ENCODE measurements around the gene HK2.
A peak's percentile ranks its signal among the peaks of the same experiment; 100 is the strongest.
"Not testable (repeated sequence)": the region's sequence is repeated elsewhere in the genome, so short reads cannot be mapped to it uniquely, and the experiment has no call there.

Gene HK2

DNA sequence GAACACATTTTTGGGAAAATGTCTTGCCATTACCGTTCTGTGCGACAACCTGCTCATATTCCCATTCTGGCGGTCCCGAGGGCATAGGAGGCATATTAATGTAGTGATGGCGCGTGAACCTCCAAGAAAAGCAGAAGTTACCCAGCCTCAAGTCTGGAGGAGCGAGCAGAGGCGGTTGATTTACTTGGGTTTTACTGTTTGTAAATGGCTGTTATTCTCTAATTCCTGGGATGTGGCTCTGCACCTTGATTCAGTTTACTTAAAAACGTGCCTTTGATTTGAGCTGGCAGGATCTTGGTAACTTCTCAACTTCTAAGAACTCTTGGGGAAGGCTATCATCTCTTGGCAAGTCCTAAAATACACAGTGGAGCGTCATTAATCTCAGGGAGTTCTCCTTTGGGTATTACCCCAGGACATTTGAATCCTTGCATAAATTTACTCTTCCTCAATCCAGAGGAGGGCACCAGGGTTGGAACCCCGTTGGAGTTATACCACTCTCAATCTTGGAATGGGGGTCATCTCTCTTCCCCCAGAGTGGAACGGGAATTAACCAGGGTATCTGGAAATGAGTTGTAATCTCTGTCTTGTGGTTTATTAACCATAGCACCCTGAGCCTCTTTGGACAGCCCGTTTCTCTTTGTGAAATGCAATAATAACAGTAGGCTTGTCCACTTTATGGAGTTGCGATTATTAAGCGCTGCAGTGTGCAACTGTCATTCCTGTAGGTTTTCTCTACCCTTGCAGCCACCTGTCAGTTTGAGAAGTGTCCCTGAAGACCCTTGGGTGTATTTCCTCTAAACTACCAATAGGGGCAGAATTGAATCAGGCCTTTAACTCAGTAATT lies 2.1 kb downstream of the HK2 start:
- DNase-seq, result peak; percentile 64

DNA sequence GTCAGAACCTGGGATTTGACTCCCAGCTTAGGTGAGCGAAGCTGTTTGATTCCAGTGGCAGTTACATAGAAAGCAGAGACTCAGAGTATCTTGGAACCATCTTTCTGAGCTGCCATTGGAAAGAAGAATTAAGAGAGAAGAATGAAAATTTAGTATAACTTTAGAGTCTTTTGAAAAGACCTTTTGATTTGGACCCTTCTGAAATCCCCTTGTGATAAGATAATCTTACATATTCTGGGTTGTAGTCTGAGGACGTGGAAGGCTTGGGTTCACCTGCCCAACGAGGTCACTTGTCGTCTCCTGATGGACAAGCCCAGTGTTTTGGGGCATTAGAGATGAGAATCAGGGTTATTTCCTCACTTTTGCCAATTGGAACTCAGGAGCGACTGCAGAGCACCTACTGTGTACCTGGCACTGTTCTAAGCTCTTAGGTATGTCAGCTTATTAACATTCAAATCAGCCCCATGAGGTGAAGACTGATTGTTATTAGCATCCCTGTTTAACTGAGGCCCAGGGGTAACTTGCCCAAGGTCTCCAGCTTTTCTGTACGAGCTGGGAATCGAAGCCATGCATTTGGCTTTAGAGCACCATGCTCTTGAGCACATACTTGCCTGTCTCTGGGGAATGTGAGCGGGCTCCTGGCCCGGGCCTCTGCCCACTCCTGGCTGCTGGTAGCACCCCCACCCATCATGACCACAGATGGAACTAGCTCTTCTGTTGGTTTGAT lies 2.9 kb downstream of the HK2 start:
- DNase-seq, result no peak

DNA sequence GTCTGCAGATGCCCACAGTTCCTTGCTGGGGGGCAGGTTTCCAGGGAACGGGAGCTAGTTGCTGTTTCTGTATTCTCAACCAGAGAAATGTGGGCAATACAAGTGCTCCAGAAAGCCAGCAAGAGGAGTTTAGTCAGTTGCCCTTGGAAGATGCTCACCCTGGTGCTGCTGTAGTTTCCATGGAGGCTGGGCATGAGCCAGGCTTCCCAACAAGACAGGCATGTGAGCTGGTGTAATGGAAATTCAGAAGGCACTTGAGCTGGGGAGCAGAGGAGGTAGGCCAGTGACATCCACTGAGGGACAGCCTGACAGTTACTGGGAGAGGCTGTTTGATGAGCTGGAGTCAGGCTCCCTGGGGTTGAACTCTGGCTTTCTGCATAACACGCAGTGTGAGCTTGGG lies 7.7 kb downstream of the HK2 start:
- DNase-seq, result no peak

GRCh38 chr2:74843433-74843832 lies 9.5 kb downstream of the HK2 start:
- no peak for DNase-seq

DNA sequence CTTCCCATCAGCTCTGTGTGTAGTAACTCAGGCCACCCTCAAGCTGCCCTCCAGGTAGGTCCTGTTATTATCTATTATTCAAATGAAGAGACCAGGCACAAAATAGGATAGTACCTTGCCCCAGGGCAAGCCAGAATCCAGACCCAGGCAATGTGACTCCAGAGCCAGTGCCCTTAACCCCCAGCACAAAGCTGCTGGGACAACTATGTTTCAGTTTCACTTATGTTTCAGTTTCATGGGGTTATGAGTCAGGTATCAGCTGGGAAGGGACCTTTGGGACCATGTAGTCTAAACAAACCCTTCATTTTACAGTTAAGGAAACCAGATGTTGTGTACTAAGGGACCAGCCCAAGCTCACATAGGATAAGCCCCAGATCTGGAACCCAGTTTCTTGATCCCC lies 10.0 kb downstream of the HK2 start:
- DNase-seq, result peak; percentile 73

DNA sequence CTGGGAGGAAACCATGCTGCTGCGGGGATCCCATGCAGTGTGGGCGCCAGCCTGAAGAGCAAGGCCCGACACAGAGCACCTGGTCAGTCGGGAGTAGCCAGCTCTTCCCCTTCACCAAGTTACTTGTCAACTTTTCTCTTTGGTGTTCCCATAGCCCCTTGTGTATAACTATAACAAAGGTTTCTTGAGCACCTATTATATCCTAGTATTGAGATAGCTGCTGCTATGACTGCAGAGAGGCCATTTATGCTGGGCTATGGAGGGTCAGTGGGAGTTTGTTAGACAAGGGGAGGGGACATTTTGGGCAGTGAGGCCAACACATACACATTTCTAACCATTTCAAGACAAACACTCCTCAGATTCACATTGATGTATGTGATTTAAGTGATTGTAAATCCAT lies 10.8 kb downstream of the HK2 start:
- no peak for DNase-seq

- peak; percentile 42 for DNase-seq
These were observed 11.4 kb downstream of the HK2 start for GRCh38 chr2:74845217-74845751.

GRCh38 chr2:74845991-74846390 lies 12.1 kb downstream of the HK2 start:
- DNase-seq, result no peak

DNA sequence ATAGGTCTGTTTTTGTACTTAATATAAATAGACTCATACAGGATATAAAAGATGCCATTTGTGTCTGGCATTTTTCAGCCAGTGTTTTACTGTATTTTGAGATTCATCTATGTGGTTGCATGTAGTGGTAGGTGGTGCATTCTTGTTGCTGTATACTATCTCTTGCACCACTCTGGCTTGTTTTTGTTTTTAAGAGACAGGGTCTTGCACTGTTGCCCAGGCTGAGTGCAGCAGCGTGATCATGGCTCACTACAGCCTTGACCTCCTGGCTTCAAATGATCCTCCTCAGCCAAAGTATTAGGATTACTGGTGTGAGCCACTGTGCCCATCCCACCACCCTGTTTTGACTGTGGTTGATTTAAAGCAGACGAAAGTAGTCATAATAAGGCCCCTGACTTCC lies 12.6 kb downstream of the HK2 start:
- DNase-seq, result no peak

DNA sequence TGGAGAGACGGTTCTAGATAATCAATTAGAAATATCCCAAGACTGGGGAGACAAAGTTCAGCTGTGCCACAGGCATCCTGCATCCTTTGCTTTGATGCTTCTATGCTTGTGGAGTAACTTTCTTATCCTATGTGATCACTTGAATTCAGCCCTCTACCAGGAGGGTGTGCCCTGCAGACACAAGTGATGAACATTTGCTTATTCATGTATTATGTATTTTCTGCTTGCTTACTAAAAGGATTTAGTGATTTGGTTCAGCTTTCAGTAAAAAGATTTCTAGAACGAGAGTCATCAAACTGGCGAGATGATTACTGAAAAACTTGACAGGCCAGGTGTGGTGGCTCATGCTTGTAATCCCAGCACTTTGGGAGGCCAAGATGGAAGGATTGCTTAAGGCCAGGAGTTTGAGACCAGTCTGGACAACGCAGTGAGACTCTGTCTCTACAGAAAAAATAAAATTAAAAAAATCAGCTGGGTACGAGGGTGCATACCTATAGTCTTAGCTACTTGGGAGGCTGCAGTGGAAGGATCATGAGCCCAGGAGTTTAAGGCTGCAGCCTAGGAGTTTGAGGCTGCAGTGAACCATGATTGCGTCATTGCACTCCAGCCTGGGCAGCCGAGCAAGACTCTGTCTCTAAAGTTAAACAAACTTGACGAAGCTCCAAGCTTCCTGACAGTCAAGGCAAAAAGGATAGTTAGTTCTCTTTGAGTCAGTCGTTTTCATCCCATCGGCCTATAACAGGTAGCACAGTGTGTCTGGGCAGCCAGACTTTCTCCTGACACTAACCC lies 13.3 kb downstream of the HK2 start:
- DNase-seq, result no peak

DNA sequence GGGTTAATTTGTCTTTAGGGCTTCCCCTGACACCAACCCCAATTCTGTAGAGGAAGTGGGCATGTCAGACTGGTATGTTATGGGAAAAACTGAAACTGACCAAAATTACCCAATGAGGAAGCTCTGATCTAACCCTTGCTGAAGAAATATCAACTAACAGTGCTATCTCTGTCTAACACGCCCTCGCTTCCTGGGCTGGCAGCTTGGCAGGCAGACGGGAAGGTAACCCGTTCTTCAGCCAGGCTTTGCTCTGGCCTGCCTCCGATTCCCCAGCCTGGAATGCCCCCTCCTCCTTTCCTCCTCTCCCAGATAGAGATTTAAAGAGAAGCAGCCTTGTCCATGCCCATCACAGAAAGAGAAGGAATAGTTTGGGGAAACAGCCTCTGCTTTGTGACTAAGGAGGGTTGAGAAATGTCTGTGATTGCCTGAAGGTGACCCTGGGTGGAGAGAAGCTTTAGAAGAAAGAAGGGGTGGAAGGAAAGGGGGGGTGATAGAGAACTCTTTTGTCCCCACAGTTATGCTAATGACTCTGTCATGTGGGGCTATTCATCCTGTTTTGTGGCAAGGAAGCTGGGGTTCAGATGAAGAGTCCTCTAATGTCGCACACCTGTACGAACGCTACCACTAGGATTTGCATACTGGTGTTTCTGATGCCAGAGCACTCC lies 15.4 kb downstream of the HK2 start:
- peak; percentile 67 for DNase-seq

DNA sequence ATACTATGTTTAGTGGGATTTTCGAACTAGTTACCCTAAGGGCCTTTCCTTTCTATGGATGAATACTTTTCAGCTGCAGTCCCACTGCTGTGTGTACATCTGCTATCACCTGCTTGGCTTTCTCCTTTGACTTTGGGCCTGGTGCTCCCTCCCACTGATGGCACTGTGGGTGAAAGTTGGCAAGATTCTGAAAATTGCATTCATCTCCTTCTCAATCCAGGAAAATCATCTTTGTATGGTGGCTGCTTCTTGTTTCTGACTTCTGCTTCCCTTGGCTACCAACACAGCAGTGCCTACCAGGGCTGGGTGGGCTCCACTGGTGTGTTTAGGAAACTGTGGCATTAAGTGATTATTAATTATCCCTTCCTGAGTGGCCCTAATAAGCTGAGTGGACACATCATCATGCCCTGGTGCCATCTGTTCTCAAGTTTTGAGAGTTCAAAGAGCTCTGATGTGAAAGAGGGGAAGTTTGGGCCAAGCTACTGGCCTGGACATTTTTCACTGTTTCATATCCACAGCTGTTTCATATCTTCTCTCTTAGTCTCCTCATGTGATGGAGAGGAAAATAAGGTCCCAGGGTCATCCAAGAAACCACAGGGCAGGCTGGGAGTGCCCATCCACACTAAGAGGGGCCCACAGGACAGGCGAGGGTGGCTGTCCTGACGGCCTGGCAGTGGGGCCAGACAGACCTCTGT lies 16.7 kb downstream of the HK2 start:
- no peak for DNase-seq

- DNase-seq, result no peak
These were observed 17.3 kb downstream of the HK2 start for GRCh38 chr2:74851191-74851566.

DNA sequence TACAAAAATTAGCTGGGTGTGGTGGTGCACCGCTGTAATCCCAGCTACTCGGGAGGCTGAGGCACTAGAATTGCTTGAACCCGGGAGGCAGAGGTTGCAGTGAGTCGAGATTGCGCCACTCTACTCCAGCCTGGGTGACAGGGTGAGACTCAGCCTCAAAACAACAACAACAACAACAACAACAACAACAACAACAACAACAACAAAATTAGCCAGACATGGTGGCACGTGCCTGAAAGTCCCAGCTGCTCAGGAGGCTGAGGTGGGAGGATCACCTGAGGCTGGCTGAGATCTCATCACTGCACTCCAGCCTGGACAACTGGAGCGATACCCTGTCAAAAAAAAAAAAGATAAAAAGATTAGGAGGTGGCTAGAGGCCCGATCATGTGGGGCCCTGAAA lies 19.4 kb downstream of the HK2 start:
- DNase-seq, result not testable (repeated sequence)

DNA sequence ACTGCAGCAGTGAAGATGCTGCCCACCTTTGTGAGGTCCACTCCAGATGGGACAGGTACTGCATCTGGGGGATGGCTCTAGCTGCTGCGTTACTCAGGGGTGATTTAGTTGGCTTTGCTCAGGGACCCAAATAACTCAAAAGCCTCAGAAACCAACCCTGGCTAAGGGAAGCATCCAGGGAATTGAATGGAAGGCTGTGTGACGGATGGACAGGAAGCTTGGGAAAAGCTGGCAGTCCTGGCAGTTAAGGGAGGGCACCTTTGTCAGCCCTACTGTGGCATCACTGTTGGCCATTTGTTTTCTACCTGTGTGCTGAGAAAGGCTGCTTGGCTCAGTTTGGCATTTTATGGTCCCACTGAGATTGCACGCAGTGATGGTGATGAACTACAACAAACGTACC lies 20.5 kb downstream of the HK2 start:
- DNase-seq, result no peak

- not testable (repeated sequence) for DNase-seq
These were observed 21.3 kb downstream of the HK2 start for GRCh38 chr2:74855114-74855707.

DNA sequence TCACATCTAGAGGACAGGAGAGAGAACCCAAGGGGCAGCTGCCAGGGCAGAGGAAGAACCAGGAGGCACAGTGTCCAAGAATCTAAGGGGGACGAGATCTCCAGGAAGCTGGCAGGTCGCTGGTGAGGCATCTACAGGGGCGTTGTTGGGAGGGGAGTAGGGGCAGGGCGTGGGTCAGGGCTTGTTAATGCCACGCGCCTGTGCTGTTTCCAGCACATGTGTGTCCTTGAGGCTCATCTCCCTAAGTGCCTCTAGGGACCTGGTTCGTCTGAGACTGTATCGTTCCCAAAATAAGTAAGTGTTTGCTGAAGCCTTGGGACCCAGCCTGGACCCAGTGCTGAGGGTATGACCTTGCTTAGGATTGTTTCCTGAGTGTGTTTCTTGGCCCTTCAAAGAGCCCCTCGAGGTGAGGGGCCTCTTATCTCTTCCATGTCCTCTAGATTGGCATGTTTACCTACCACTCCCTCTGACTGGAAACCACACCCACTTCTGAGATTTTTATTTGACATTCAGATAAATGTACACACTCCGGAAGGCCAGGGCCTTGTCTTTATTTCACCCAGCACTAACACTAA lies 22.2 kb downstream of the HK2 start:
- DNase-seq, result no peak

- DNase-seq, result no peak
These were observed 22.7 kb downstream of the HK2 start for GRCh38 chr2:74856599-74856998.

DNA sequence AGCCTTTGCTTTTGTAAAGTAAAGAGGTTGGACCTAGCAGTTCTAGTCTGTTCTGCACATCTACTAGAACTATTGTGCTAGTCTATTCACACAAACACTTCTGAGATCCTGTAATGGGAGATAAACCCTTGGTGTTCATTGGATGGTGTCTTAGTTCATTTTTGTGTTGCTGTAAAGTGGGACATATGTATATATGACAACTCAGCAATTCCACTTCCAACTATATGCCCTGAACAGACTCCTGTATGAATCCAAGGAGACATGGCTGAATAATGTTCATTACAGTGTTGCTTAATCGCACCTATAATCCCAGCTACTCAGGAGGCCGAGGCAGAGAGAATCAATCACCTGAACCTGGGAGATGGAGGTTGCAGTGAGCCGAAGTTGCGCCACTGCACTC lies 23.3 kb downstream of the HK2 start:
- DNase-seq, result no peak

GRCh38 chr2:74857725-74858124 lies 23.8 kb downstream of the HK2 start:
- DNase-seq, result no peak

GRCh38 chr2:74858281-74858680 lies 24.4 kb downstream of the HK2 start:
- no peak for DNase-seq
